HG02870 (cell line): ENCODE results near the gene PTPMT1.
"Not testable (repeated sequence)": the region's sequence is repeated elsewhere in the genome, so short reads cannot be mapped to it uniquely, and the experiment has no call there.

ENCODE experiments used
- ATAC-seq: cut with Tn5 transposase; IDR thresholded peaks from one replicate; pipeline ENCODE4 v1.9.1; 2021; ENCODE audit warnings: mild to moderate bottlenecking, moderate library complexity; ENCODE audit not compliant: unreplicated experiment

The PTPMT1 gene

DNA sequence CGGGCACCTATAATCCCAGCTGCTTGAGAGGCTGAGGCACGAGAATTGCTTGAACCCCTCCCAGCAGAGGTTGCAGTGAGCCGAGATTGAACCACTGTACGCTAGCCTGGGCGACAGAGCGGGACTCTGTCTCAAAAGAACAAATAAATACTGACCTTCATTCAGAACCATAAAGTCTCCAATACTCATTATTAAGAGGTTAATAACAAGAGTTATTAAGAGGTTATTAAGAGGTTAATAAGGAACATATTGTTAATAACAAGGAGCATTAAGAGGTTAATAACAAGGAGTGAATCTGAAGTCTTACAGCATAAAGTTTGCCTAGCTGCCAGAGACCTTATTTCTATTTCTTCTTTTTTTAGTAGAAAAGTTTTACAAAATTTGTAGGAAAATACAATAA, 20.1 kb upstream of the PTPMT1 start:
- no peak for ATAC-seq

GRCh38 chr11:47546274-47546673, 19.1 kb upstream of the PTPMT1 start:
- ATAC-seq, result not testable (repeated sequence)

DNA sequence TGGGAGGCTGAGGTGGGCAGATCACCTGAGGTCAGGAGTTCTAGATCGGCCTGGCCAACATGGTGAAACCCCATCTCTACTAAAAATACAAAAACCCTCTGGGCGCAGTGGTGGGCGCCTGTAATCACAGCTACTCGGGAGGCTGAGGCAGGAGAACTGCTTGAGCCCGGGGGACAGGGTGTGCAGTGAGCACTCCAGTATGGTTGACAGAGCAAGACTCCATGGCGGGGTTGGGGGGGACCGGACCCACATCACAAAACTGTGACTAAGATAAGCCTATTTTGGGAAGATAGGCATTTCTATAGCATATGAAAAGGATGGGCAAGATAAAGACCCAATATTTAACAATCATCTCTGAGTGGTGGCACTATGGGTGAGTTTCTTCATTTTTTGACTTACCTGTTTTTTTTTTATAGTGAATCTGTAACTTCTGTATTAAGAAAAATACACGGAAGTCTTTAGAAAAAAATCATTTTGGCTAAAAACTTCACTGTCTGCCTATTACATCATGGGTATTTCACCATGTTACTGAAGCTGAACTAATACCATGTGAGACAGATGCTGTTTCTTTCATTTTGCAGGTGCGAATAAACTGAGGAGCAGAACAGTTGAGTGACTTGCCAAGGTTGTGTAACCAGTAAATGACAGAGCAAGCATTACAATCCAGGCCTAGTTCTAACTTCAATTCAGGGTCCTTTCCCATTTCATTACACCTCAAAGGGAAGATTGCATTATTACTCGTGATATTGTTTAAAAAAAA, 14.9 kb upstream of the PTPMT1 start:
- ATAC-seq, result no peak

GRCh38 chr11:47551086-47551485, 14.3 kb upstream of the PTPMT1 start:
- ATAC-seq, result no peak

DNA sequence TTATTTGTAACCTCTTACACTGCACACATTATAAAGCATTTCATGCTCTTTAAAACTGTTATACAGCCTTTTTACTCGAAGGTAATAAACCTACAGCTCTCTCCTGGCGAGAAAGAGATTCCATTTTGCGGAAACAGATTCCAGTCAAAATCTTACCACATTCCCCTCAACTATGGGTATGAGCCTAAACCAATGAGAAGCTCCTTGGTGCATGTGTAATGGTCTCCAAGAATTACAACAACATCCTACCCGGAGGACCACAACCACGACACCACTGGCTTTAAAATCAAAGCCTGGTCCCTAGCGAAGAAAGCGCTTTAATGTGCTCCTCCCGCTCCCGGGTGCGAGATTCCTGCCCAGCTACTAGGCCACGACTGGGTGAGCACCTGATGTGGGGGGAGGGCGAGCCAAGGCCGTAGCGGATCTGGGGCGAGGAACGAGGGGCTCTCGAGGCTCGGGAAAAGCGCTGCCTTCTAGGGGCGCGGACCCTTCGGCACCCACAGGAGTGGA, 13.3 kb upstream of the PTPMT1 start:
- no peak for ATAC-seq

- ATAC-seq, result peak; percentile 86
Observed at GRCh38 chr11:47552566-47553405, 12.6 kb upstream of the PTPMT1 start, which contains the start of gene CELF1. CELF1 (minus strand) TSS chr11:47553132; CDS start chr11:47499523, 53,609 bp downstream.

- ATAC-seq, result peak; percentile 12
Observed at GRCh38 chr11:47553406-47553743, 12.0 kb upstream of the PTPMT1 start.

GRCh38 chr11:47557004-47557403, 8.4 kb upstream of the PTPMT1 start:
- not testable (repeated sequence) for ATAC-seq

DNA sequence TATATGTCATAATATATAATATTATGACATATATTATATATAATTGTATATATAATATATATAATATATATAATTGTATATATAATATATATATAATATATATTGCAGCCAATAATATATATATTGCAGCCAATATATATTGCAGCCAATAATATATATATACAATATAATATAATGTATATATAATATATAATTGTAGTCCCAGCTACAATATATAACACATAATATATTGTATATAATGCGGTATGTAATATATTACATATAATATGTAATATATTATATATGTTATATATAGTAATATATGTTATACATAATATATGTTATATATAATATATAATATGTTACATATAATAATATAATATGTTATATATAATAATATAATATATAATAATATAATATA, 6.7 kb upstream of the PTPMT1 start:
- no peak for ATAC-seq

DNA sequence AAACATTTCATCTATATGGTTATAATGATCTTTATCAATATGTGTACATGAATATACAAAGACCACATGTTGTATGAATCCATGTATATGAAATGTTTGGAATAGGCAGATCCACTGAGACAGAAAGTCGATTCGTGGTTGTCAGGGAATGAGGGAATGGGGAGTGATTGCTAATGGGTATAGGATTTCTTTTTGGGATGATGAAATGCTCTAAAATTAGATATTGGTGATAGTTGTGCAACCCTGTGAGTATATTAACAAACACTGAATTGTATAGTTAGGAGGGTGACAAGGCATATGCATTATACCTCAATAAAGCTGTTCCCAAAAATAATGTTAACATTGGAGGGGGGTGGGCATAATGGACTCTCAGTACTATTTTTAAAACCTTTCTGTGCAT, 5.0 kb upstream of the PTPMT1 start:
- ATAC-seq, result no peak

- ATAC-seq, result not testable (repeated sequence)
Observed at GRCh38 chr11:47562393-47562792, 3.0 kb upstream of the PTPMT1 start.

DNA sequence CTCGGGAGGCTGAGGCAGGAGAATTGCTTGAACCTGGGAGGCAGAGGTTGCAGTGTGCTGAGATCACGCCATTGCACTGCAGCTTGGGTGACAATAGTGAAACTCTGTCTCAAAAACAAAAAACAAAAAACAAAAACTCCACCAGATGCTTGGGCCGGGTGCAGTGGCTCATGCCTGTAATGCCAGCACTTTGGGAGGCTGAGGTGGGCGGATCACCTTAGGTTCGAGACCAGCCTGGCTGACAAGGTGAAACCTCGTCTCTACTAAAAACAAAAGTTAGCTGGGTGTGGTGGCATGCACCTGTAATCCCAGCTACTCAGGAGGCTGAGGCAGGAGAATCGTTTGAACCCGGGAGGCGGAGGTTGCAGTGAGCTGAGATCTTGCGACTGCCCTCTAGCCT, 1.0 kb upstream of the PTPMT1 start:
- not testable (repeated sequence) for ATAC-seq

GRCh38 chr11:47564933-47565339, 463 bp upstream of the PTPMT1 start:
- ATAC-seq, result no peak

DNA sequence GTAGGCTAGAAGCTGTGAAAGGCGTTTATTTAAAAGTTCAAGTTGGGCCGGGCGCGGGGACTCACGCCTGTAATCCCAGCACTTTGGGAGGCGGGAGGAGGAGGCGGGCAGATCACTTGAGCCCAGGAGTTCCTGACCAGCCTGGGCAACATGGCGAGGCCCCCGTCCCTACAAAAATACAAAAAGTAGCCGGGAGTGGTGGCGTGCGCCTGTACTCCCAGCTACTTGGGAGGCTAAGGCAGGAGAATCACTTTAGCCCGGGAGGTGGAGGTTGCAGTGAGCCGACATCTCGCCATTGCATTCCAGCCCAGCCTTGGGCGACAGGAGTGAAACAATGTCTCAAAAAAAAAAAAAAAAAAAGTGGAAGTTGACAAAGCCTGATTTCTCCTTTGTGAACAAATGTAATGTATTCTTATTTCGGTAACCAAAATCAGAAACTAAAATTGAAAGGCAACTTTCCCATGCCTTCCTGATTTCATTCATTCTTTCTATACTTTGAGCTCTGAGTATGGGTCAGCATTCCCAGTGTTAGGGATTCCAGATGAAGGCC, 825 bp downstream of the PTPMT1 start:
- no peak for ATAC-seq

DNA sequence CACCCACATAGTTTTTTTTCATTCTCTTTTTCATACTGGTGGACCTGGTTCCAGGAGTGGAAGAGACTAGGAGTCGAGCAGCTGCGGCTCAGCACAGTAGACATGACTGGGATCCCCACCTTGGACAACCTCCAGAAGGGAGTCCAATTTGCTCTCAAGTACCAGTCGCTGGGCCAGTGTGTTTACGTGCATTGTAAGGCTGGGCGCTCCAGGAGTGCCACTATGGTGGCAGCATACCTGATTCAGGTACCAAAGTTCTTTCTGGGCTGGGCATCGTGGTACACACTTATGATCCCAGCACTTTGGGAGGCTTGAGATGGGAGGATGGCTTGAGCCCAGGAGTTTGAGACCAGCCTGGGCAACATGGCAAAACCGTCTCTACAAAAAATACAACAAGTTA, 4.2 kb downstream of the PTPMT1 start:
- no peak for ATAC-seq

- ATAC-seq, result no peak
Observed at GRCh38 chr11:47570651-47571356, 5.4 kb downstream of the PTPMT1 start.

DNA sequence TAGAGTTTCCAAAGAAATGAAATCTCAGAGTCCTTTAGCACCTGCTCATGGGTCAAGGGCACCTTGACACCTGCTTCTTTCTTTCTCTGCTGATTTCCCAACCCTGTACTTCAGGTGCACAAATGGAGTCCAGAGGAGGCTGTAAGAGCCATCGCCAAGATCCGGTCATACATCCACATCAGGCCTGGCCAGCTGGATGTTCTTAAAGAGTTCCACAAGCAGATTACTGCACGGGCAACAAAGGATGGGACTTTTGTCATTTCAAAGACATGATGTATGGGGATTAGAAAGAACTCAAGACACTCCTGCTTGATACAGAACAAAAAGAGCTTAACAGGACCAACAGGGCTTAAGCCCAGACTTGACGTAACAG, 5.9 kb downstream of the PTPMT1 start:
- no peak for ATAC-seq

DNA sequence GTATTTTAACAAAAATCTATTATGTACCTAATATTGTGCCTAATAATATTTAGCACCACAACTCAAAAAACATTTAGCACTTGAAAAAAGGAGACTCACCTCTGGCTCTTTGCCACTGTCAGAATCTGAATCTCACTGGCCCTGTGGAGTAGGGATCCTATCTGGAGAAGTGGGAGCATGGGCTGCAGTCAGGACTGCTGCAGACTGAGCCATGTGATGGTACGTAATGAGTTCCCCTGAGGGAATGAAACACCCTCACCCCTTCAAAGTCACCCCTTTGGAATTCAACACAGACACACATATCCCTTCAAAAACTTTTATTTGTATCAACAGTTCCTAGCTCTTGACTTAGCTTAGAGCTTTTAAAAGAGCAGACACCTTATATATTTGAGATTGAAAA, 6.5 kb downstream of the PTPMT1 start:
- no peak for ATAC-seq

GRCh38 chr11:47572715-47573255, 7.4 kb downstream of the PTPMT1 start:
- ATAC-seq, result no peak

- no peak for ATAC-seq
Observed at GRCh38 chr11:47573321-47573720, 7.9 kb downstream of the PTPMT1 start.
